ENCODE measurements around the gene BTBD9.

Gene BTBD9

DNA sequence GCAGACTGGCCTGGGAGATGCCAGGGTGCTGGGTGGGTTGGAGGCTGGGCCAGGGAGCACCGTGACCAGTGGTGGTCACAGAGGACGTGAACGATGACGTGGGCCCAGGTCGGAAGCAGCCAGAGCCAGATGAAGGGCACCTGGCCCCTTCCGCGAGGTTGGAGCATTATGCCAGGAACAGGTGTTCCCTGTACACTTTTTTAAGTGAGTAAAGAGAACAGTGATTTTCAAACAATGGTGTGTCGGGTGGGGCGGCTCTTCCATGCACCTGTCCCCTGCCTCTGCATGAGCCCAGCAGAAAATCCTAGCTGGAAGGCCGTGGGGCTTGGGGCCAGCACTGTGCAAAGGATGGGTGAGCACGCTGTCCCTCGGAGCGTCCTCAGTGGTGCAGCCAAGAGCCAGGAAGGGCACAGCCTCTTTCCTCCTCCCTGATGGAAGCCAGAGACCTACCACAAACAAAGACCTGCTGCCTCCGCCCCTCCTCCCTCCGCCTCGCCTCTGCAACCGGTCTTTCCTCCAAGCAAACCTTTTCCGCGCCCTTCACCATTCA lies 469.7 kb downstream of the BTBD9 start:
- DNase-seq: no peak

- no peak for DNase-seq
These were observed 470.3 kb downstream of the BTBD9 start for GRCh38 chr6:38169221-38169976.

DNA sequence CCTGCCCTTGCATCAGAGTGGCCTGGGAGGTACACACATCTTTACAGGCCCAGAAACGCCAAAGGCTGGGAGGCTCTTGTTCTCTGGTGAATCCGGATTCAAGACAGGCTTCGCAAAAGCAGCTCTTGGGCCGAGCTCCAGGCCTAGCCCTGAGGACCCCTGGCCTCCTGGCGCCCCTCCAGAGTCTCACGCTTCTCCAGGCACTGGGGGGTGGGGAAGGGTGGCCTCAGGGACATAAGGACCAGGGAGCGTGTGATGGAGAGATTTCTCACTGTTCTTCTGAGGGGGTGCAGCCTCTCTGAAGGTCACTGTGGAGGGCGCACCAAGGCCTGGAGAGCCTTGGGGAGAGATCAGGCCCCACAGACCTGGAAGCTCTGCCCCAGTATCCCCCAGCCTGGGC lies 471.0 kb downstream of the BTBD9 start:
- no peak for DNase-seq

DNA sequence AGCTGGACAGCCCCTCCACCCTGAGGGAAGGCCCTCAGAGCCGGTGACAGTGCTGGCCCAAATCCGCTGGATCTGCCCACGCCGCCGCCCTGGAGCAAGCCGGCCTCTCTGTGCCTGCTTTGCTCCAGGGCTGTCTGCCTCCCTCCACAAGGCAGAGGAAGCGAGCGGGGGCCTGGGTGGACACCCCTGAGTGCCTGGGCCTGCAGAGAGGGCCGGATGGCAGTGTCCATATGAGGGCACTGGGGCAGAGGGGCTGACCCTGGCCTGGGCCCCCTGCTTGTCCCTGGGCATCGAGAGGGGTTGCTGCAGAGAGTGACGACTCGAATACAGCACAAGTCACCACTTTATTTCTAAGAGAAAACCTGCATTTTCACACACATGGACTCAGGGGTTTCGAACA lies 471.6 kb downstream of the BTBD9 start:
- DNase-seq: no peak

GRCh38 chr6:38167598-38167997 lies 472.1 kb downstream of the BTBD9 start:
- no peak for DNase-seq

- DNase-seq: no peak
These were observed 473.1 kb downstream of the BTBD9 start for GRCh38 chr6:38166411-38167240.

DNA sequence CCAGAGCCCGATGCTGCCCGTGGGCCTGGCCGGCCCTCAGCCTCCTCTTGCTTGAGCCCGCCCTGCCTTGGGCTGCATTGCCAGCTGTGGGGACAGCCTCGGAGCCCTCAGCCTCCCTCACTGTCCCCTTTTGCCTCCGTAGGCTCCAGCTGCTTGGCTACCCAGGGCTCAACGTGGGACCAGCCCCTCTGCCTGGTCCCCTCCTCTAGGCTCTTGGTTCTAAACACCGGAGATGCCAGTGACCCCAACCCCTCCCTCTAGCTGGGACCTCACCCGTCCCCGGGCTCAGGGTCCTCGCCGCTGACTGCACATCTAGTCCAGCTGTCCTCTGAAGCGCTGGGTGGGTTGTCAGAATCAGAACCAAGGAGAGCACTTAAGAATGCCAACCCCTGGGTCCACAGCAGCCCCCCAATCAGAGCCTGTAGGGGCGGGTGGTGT lies 475.0 kb downstream of the BTBD9 start:
- DNase-seq: no peak

- DNase-seq: no peak
These were observed 475.6 kb downstream of the BTBD9 start for GRCh38 chr6:38164131-38164481.

GRCh38 chr6:38163186-38164130 lies 476.3 kb downstream of the BTBD9 start:
- DNase-seq: no peak

DNA sequence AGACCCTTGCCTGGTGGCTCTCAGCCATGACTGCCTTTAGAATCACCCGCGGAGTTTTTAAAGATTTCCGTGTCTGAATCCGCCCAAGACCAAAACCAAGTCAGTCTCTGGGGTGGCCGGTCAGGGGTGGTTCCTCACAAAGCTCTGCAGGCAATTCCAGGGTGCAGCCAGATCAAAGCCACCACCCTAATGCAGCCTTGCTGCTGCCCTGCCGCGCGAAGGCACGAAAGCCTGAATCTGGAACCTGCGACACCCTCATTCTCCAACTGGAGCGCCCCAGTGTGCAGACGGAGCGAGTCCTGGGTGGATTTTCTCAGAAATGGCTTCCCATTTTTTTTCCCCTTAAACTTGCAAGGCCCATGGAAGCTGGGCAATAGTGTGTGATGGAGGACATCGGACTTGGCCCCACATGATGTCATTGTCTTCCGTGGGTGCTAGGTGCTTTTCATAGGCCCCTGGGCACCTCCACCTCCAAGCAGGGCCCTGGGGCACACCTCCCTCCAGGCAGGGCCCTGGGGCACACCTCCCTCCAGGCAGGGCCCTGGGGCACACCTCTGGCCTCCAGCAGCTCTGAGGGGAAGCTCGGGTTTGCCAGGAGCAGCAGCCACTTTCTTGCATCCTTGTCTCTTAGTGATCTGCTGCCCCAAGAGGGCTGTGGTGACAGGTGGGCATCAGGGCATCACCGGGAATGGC lies 477.1 kb downstream of the BTBD9 start:
- no peak for DNase-seq

GRCh38 chr6:38161754-38162492 lies 477.8 kb downstream of the BTBD9 start:
- no peak for DNase-seq

- no peak for DNase-seq
These were observed 478.4 kb downstream of the BTBD9 start for GRCh38 chr6:38161331-38161730.

- no peak for DNase-seq
These were observed 478.9 kb downstream of the BTBD9 start for GRCh38 chr6:38160831-38161230.

- no peak for DNase-seq
These were observed 480.1 kb downstream of the BTBD9 start for GRCh38 chr6:38159596-38159995.

- DNase-seq: no peak
These were observed 480.9 kb downstream of the BTBD9 start for GRCh38 chr6:38158762-38159350.

DNA sequence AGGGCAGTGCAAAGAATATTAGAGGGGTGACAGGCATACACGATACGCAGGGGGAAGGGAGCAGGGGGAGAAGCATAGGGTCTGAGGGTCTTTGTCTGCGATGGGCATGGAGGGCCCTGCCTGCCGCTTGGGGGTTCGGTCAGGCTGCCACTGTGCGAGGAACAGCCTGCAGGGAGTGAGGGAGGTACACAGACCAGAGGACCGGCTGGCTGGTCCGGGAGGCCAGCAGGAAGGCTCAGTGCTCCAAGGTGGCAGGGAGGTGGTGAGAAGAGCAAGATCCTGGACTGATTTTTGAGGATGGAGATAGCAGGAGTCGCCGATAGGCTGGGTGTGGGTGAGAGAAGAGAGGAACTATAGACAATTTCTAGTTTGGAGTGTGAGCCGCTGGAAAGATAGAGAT lies 481.8 kb downstream of the BTBD9 start:
- no peak for DNase-seq

DNA sequence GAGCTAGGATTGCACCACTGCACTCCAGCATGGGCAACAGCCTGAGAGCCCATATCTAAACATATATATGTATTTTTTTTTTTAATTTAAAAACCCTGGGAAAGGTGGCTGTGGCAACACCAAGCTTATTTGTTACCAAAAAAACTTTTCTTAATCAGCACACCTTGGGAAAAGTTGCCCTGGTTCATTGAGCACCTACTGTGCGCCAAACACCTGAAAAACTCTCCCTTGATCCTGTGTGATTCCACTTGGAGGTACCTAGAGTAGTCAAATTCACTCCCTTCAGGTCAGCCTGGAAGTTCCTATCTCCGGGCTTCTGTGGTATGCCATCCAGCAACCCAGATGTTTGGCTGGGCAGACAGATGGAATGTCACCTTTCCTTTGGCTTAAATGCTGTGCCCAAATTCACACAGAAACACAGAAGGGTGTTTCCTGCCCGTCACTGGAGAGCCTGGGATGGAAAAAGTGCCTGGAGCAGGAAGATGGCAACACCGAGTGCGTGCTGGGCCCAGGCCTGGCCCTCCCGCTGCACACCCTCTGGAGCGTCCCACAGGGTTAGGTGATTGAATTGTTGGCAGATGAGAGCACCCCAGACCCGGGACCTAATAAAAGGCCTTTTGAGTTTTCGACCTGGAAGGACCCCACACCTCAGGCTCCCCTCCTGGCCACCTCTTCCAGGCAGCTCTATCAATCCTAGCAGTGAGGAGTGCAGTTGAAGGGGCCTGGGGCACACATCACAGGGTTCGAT lies 482.7 kb downstream of the BTBD9 start:
- DNase-seq: no peak

DNA sequence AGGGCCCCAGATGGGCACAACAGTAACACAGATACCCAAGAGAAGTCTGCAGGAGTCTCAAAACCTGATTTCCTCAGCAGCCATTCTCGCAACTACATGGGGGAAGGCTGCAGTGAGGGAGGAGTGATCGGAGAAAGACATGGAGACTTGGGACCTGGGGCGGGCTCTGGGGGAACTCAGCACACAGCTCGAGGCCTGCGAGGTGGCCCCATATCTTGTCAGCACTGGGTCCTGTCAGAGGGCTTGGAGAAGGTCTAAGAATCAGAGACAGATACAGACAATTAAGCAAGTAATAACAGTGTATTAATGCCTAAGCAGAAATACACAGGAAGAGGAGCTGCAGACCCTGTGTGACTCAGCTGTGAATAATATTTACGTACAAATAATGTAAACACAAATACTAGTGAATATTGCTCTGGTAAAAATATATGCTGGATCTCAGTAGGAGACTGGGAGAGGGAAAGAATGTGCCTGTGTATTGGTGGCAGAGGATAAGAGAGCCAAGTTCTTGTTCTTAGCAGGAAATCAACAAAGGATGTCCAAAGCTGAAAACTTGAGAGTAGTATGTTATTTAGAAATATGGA lies 484.0 kb downstream of the BTBD9 start:
- DNase-seq: no peak

GRCh38 chr6:38155144-38155543 lies 484.6 kb downstream of the BTBD9 start:
- DNase-seq: no peak

GRCh38 chr6:38154731-38155130 lies 485.0 kb downstream of the BTBD9 start:
- DNase-seq: no peak
